ENCODE results near the gene PRR5L.

The PRR5L gene

GRCh38 chr11:36421546-36422155, 125.6 kb downstream of the PRR5L start:
- FAIRE-seq (no peak), DNase-seq (ENCODE audit: extremely low spot score, insufficient read length, low read depth) (no peak)

- FAIRE-seq: no peak
- DNase-seq (ENCODE audit: extremely low spot score, insufficient read length, low read depth): no peak
These were observed 129.5 kb downstream of the PRR5L start for GRCh38 chr11:36425561-36426081.

- no peak for FAIRE-seq
- DNase-seq (ENCODE audit: extremely low spot score, insufficient read length, low read depth): no peak
These were observed 130.2 kb downstream of the PRR5L start for GRCh38 chr11:36426226-36426848.

- DNase-seq (ENCODE audit: extremely low spot score, insufficient read length, low read depth) (no peak), FAIRE-seq (no peak)
These were observed 131.0 kb downstream of the PRR5L start for GRCh38 chr11:36427079-36427478.

GRCh38 chr11:36427876-36428275, 131.8 kb downstream of the PRR5L start:
- FAIRE-seq: no peak
- DNase-seq (ENCODE audit: extremely low spot score, insufficient read length, low read depth): no peak

- no peak for DNase-seq (ENCODE audit: extremely low spot score, insufficient read length, low read depth)
- no peak for FAIRE-seq
These were observed 135.5 kb downstream of the PRR5L start for GRCh38 chr11:36431429-36432092.

- DNase-seq (ENCODE audit: extremely low spot score, insufficient read length, low read depth): no peak
- FAIRE-seq: no peak
These were observed 136.0 kb downstream of the PRR5L start for GRCh38 chr11:36432093-36432469.

GRCh38 chr11:36432738-36433137, 136.7 kb downstream of the PRR5L start:
- no peak for DNase-seq (ENCODE audit: extremely low spot score, insufficient read length, low read depth)
- no peak for FAIRE-seq

- DNase-seq (ENCODE audit: extremely low spot score, insufficient read length, low read depth) (no peak), FAIRE-seq (no peak)
These were observed 140.0 kb downstream of the PRR5L start for GRCh38 chr11:36436064-36436463.

- FAIRE-seq (no peak), DNase-seq (ENCODE audit: extremely low spot score, insufficient read length, low read depth) (no peak)
These were observed 140.5 kb downstream of the PRR5L start for GRCh38 chr11:36436589-36436988.

GRCh38 chr11:36437413-36437812, 141.3 kb downstream of the PRR5L start:
- DNase-seq (ENCODE audit: extremely low spot score, insufficient read length, low read depth) (no peak), FAIRE-seq (no peak)

GRCh38 chr11:36438126-36438525, 142.0 kb downstream of the PRR5L start:
- DNase-seq (ENCODE audit: extremely low spot score, insufficient read length, low read depth): no peak
- FAIRE-seq: no peak

GRCh38 chr11:36441610-36442208, 145.6 kb downstream of the PRR5L start:
- DNase-seq (ENCODE audit: extremely low spot score, insufficient read length, low read depth) (no peak), FAIRE-seq (no peak)

GRCh38 chr11:36443661-36444060, 147.6 kb downstream of the PRR5L start:
- DNase-seq (ENCODE audit: extremely low spot score, insufficient read length, low read depth): no peak
- FAIRE-seq: no peak

- no peak for FAIRE-seq
These were observed 150.0 kb downstream of the PRR5L start for GRCh38 chr11:36446135-36446534.

GRCh38 chr11:36447514-36447913, 151.4 kb downstream of the PRR5L start:
- no peak for DNase-seq (ENCODE audit: extremely low spot score, insufficient read length, low read depth)
- no peak for FAIRE-seq

More at GRCh38 chr11:36446135-36446534, 150.0 kb downstream of the PRR5L start:
- DNase-seq (ENCODE audit: extremely low spot score, insufficient read length, low read depth): no peak

GRCh38 chr11:36447947-36448346, 151.9 kb downstream of the PRR5L start:
- no peak for DNase-seq (ENCODE audit: extremely low spot score, insufficient read length, low read depth)
- no peak for FAIRE-seq

- FAIRE-seq: no peak
These were observed 153.5 kb downstream of the PRR5L start for GRCh38 chr11:36449561-36450096.

GRCh38 chr11:36450110-36450572, 154.1 kb downstream of the PRR5L start:
- FAIRE-seq: peak; percentile 29
- DNase-seq (ENCODE audit: extremely low spot score, insufficient read length, low read depth): no peak

More at GRCh38 chr11:36449561-36450096, 153.5 kb downstream of the PRR5L start:
- DNase-seq (ENCODE audit: extremely low spot score, insufficient read length, low read depth): no peak

- no peak for FAIRE-seq
- DNase-seq (ENCODE audit: extremely low spot score, insufficient read length, low read depth): no peak
These were observed 155.0 kb downstream of the PRR5L start for GRCh38 chr11:36451045-36451444.
